ENCODE results near the gene PPP6R2. TPM values are rescaled to one million over a fixed set of nuclear protein-coding genes. Genes with fewer than 3 reads are reported as not detected.

The PPP6R2 gene
- total and polyA plus RNA-seq, 2 of the 4 experiments (the other 2 are of a cell fraction), result 49.2 to 51.6 TPM

GRCh38 chr22:50310949-50311444 lies 32.1 kb upstream of the PPP6R2 start:
- intact Hi-C loops (cut with micrococcal nuclease), result no loop called here
- no peak for DNase-seq
- CTCF ChIA-PET, result no interaction called here

More at GRCh38 chr22:50310949-50311444, 32.1 kb upstream of the PPP6R2 start:
- 90% methylated on average over 4 of the region's 16 CpGs; no CpG with 5 or more reads in 1 of the 2 experiments for WGBS, 2 experiments (ENCODE audit: extremely low coverage in 2 of 2, insufficient read length in 1 of 2)
- Histone ChIP-seq H4K5ac (ENCODE audit: low read depth, low read length) (no peak overlapping the region), H2BK5ac (ENCODE audit: low read depth, low read length, poor library complexity, severe bottlenecking) (no peak overlapping the region), H2BK20ac (ENCODE audit: low read depth, low read length) (no peak overlapping the region), H2AK5ac (ENCODE audit: low read depth, low read length) (peak overlapping the region; percentile 50; the same call in 1 of the 2 replicates), H2AFZ (replicated peaks; ENCODE audit: low read length, poor library complexity) (no peak overlapping the region), H3K27ac (ENCODE audit: insufficient read depth, low read length) (no peak overlapping the region), H4K20me1 (ENCODE audit: insufficient read depth, low read length) (peaks cover 5% of the 10 kb centered on the region; the same call in 1 of the 2 replicates), H3K4me2 (ENCODE audit: low read depth, low read length) (no peak overlapping the region), H3K9me1 (ENCODE audit: insufficient read depth, low read length) (peaks cover 6% of the 10 kb centered on the region; the same call in 1 of the 2 replicates), H4K8ac (ENCODE audit: low read depth in 2 of 2, low read length in 2 of 2) (no peak overlapping the region), H3K18ac (ENCODE audit: low read depth, low read length) (no peak overlapping the region), H3K9ac (ENCODE audit: low read depth, low read length) (no peak overlapping the region), H3K56ac (ENCODE audit: extremely low read depth, insufficient read depth, low read length) (no peak overlapping the region), H2AK9ac (replicated peaks; ENCODE audit: low read depth, low read length, poor library complexity) (no peak overlapping the region), H2BK120ac (ENCODE audit: low read depth, low read length) (no peak overlapping the region), H3K14ac (replicated peaks; ENCODE audit: low read depth, low read length) (no peak overlapping the region), H2BK15ac (ENCODE audit: low read depth, low read length) (no peak overlapping the region), H3K4ac (ENCODE audit: low read depth, low read length) (no peak overlapping the region), H3K4me1 (ENCODE audit: control insufficient read depth, insufficient read depth, low read length) (peaks cover 14% of the 10 kb centered on the region), H3K9me3 (ENCODE audit: control insufficient read depth, insufficient read depth, low read length) (no peaks in the 10 kb centered on the region), H3K4me3 (ENCODE audit: insufficient read depth, low read depth, low read length) (no peak overlapping the region), H3K79me1 (ENCODE audit: low read depth in 1 of 2, low read length in 2 of 2) (peaks cover 0 to 15% of the 10 kb centered on the region in 2 experiments; a peak in 1 of 4 replicates), H3K23ac (ENCODE audit: low read depth, low read length) (no peak overlapping the region), H3K27me3 (ENCODE audit: control insufficient read depth, insufficient read depth, low read length) (peaks cover 3% of the 10 kb centered on the region; the same call in 1 of the 2 replicates), H3K36me3 (ENCODE audit: control insufficient read depth, insufficient read depth, low read length) (no peaks in the 10 kb centered on the region), H4K91ac (ENCODE audit: insufficient read depth, low read depth, low read length) (no peak overlapping the region)
- TF ChIP-seq, protein P1, sequence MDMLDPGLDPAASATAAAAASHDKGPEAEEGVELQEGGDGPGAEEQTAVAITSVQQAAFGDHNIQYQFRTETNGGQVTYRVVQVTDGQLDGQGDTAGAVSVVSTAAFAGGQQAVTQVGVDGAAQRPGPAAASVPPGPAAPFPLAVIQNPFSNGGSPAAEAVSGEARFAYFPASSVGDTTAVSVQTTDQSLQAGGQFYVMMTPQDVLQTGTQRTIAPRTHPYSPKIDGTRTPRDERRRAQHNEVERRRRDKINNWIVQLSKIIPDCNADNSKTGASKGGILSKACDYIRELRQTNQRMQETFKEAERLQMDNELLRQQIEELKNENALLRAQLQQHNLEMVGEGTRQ (IDR thresholded peaks at IDR 0.05; ENCODE audit: low read depth, low read length), result no peak
- TF ChIP-seq RCOR1 (IDR thresholded peaks at IDR 0.05; ENCODE audit: insufficient replicate concordance, low read length) (no peak), MAFK (IDR thresholded peaks at IDR 0.05; ENCODE audit: low read depth, low read length) (no peak), MXI1 (IDR thresholded peaks at IDR 0.05; ENCODE audit: borderline replicate concordance, low read depth, low read length) (no peak), ELK1 (IDR thresholded peaks at IDR 0.05; ENCODE audit: borderline replicate concordance, low read depth, low read length) (no peak), CHD1 (IDR thresholded peaks at IDR 0.05; ENCODE audit: low read depth, low read length) (no peak), FOS (IDR thresholded peaks at IDR 0.05; ENCODE audit: low read depth, low read length) (no peak), CEBPB (IDR thresholded peaks at IDR 0.05; ENCODE audit: low read depth, low read length) (no peak), NFE2L2 (IDR thresholded peaks at IDR 0.05; ENCODE audit: low read depth, low read length) (no peak), POLR2A (IDR thresholded peaks at IDR 0.05; ENCODE audit: low read depth, low read length) (no peak)
- no peak for ATAC-seq (ENCODE audit: low read depth)
- dilution Hi-C loops (cut with HindIII; ENCODE audit: low sequenced_read_pairs, unreplicated experiment) (no loop called here), in situ Hi-C loops (cut with MboI; ENCODE audit: low sequenced_read_pairs) (no loop called here)
- BruUV-seq (replicated peaks), result no TSS peak
- POLR2A ChIA-PET (ENCODE audit: unreplicated experiment), result no interaction called here
